ENCODE data around the gene ANGPTL8.

Gene ANGPTL8

DNA sequence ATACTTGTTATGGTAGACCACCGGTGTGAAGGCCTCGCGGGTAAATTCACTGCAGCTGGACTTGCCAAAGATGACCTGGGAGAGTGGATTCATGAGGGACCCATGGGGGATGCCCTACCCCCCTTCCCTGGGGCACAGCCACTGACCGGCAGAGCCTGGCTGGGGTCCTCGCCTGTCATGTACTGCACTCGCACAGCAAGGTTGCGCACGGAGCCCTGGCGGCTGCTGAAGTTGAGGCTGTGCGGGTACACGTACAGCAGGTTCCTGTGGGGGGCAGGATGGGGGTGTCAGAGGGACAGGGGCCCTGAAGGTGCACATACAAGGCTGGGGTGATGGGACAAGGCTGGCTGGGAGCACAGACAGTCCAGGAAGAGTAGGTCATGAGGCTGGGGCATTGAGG lies 1.4 kb upstream of the ANGPTL8 start:
- no peaks in the 10 kb centered on the region for H3K4me1 ChIP-seq (ENCODE audit: insufficient read depth, poor library complexity, severe bottlenecking)
- no peak overlapping the region for H3K4me3 ChIP-seq (ENCODE audit: severe bottlenecking)
- ATAC-seq (ENCODE audit: low read depth): no peak
- H3K9me3 ChIP-seq (ENCODE audit: severe bottlenecking): peaks cover 3% of the 10 kb centered on the region
- TF ChIP-seq, protein P1, sequence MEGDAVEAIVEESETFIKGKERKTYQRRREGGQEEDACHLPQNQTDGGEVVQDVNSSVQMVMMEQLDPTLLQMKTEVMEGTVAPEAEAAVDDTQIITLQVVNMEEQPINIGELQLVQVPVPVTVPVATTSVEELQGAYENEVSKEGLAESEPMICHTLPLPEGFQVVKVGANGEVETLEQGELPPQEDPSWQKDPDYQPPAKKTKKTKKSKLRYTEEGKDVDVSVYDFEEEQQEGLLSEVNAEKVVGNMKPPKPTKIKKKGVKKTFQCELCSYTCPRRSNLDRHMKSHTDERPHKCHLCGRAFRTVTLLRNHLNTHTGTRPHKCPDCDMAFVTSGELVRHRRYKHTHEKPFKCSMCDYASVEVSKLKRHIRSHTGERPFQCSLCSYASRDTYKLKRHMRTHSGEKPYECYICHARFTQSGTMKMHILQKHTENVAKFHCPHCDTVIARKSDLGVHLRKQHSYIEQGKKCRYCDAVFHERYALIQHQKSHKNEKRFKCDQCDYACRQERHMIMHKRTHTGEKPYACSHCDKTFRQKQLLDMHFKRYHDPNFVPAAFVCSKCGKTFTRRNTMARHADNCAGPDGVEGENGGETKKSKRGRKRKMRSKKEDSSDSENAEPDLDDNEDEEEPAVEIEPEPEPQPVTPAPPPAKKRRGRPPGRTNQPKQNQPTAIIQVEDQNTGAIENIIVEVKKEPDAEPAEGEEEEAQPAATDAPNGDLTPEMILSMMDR (IDR thresholded peaks at IDR 0.05; ENCODE audit: poor library complexity, severe bottlenecking): no peak
- H3K36me3 ChIP-seq (ENCODE audit: low read depth): peaks cover 62% of the 10 kb centered on the region
- no peaks in the 10 kb centered on the region for H3K27me3 ChIP-seq (ENCODE audit: insufficient read depth, poor library complexity, severe bottlenecking)
- no peak overlapping the region for H3K27ac ChIP-seq (ENCODE audit: poor library complexity, severe bottlenecking)
- no peak for DNase-seq (ENCODE audit: low spot score)

- DNase-seq (ENCODE audit: low spot score): no peak
- H3K4me3 ChIP-seq (ENCODE audit: severe bottlenecking): no peak overlapping the region
- no peak overlapping the region for H3K27ac ChIP-seq (ENCODE audit: poor library complexity, severe bottlenecking)
- no peak for ATAC-seq (ENCODE audit: low read depth)
- TF ChIP-seq, protein P1 (IDR thresholded peaks at IDR 0.05; ENCODE audit: poor library complexity, severe bottlenecking): no peak
- no peaks in the 10 kb centered on the region for H3K4me1 ChIP-seq (ENCODE audit: insufficient read depth, poor library complexity, severe bottlenecking)
- no peaks in the 10 kb centered on the region for H3K27me3 ChIP-seq (ENCODE audit: insufficient read depth, poor library complexity, severe bottlenecking)
- H3K36me3 ChIP-seq (ENCODE audit: low read depth): peaks cover 63% of the 10 kb centered on the region
- H3K9me3 ChIP-seq (ENCODE audit: severe bottlenecking): peaks cover 3% of the 10 kb centered on the region
Observed at GRCh38 chr19:11238781-11239376, 540 bp upstream of the ANGPTL8 start.

DNA sequence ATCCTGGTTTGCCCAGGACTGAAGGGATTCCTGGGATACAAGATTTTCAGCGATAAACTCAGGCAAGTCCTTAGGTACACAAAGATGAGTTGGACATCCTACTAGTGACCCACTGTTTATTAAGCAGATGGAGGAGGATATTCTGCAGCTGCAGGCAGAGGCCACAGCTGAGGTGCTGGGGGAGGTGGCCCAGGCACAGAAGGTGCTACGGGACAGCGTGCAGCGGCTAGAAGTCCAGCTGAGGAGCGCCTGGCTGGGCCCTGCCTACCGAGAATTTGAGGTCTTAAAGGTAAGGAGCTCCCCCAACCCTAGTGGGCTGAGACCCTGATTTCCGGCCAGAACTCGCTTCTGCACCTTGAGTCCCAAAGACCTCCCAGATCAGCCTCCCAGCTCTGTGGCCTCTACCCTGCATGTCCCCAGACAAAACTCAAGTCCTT lies 607 bp downstream of the ANGPTL8 start:
- H3K27ac ChIP-seq (ENCODE audit: poor library complexity, severe bottlenecking): no peak overlapping the region
- TF ChIP-seq, protein P1 (IDR thresholded peaks at IDR 0.05; ENCODE audit: poor library complexity, severe bottlenecking): no peak
- no peaks in the 10 kb centered on the region for H3K27me3 ChIP-seq (ENCODE audit: insufficient read depth, poor library complexity, severe bottlenecking)
- peaks cover 54% of the 10 kb centered on the region for H3K36me3 ChIP-seq (ENCODE audit: low read depth)
- H3K4me3 ChIP-seq (ENCODE audit: severe bottlenecking): no peak overlapping the region
- H3K9me3 ChIP-seq (ENCODE audit: severe bottlenecking): peaks cover 3% of the 10 kb centered on the region
- no peak for ATAC-seq (ENCODE audit: low read depth)
- H3K4me1 ChIP-seq (ENCODE audit: insufficient read depth, poor library complexity, severe bottlenecking): no peaks in the 10 kb centered on the region
- no peak for DNase-seq (ENCODE audit: low spot score)

- no peak for ATAC-seq (ENCODE audit: low read depth)
- H3K4me3 ChIP-seq (ENCODE audit: severe bottlenecking): no peak overlapping the region
- no peak for DNase-seq (ENCODE audit: low spot score)
- no peaks in the 10 kb centered on the region for H3K27me3 ChIP-seq (ENCODE audit: insufficient read depth, poor library complexity, severe bottlenecking)
- TF ChIP-seq, protein P1 (IDR thresholded peaks at IDR 0.05; ENCODE audit: poor library complexity, severe bottlenecking): no peak
- H3K4me1 ChIP-seq (ENCODE audit: insufficient read depth, poor library complexity, severe bottlenecking): no peaks in the 10 kb centered on the region
- peaks cover 3% of the 10 kb centered on the region for H3K9me3 ChIP-seq (ENCODE audit: severe bottlenecking)
- H3K36me3 ChIP-seq (ENCODE audit: low read depth): peaks cover 58% of the 10 kb centered on the region
- H3K27ac ChIP-seq (ENCODE audit: poor library complexity, severe bottlenecking): no peak overlapping the region
Observed at GRCh38 chr19:11242025-11242424, 2.6 kb downstream of the ANGPTL8 start.
